Osteocyte (in vitro differentiated cells): ENCODE data around the gene RNF182. TPM values are rescaled to one million over a fixed set of nuclear protein-coding genes. Genes with fewer than 3 reads are reported as not detected.

Source experiments
- DNase-seq: peaks from one replicate; pipeline ENCODE4 v3.0.0; 2021; ENCODE audit warnings: mixed read lengths; ENCODE audit not compliant: unreplicated experiment; ENCODE audit errors: extremely low spot score
- H3K27ac Mint-ChIP-seq: one replicate; pipeline ENCODE4 v1.8.0; 2021; ENCODE audit warnings: mild to moderate bottlenecking, mixed read lengths; ENCODE audit not compliant: unreplicated experiment
- H3K27me3 Mint-ChIP-seq: one replicate; pipeline ENCODE4 v1.8.0; 2021; ENCODE audit warnings: mixed read lengths; ENCODE audit not compliant: unreplicated experiment
- H3K36me3 Mint-ChIP-seq: one replicate; pipeline ENCODE4 v1.8.0; 2021; ENCODE audit warnings: mixed read lengths; ENCODE audit not compliant: unreplicated experiment
- H3K4me1 Mint-ChIP-seq: one replicate; pipeline ENCODE4 v1.8.0; 2021; ENCODE audit warnings: mixed read lengths; ENCODE audit not compliant: unreplicated experiment
- H3K4me3 Mint-ChIP-seq: one replicate; pipeline ENCODE4 v1.8.0; 2021; ENCODE audit warnings: mild to moderate bottlenecking, moderate library complexity, mixed read lengths; ENCODE audit not compliant: unreplicated experiment
- H3K9me3 Mint-ChIP-seq: one replicate; pipeline ENCODE4 v1.8.0; 2021; ENCODE audit warnings: mixed read lengths; ENCODE audit not compliant: unreplicated experiment
- CTCF ChIP-seq: fragments of 200-600 bp; sonication (generic); IDR thresholded peaks from 2 replicates; pipeline ENCODE4 v1.5.0; 2021; ENCODE audit warnings: antibody characterized with exemption, mild to moderate bottlenecking, moderate library complexity
- total RNA-seq: library from RNA; stranded (reverse); gene quantifications from 2 replicates; pipeline ENCODE4 v1.2.1, GENCODE V29; 2021

The RNF182 gene
- total RNA-seq, 1 donor from 2014 or later: 11.0 TPM

- peaks cover 5% of the 10 kb centered on the region for H3K4me1 Mint-ChIP-seq
- no peaks in the 10 kb centered on the region for H3K9me3 Mint-ChIP-seq
- peaks cover 13% of the 10 kb centered on the region for H3K36me3 Mint-ChIP-seq
- no peak overlapping the region for H3K4me3 Mint-ChIP-seq
- H3K27ac Mint-ChIP-seq: no peak overlapping the region
- no peak for TF ChIP-seq CTCF
- DNase-seq: no peak
- H3K27me3 Mint-ChIP-seq: no peaks in the 10 kb centered on the region
These were observed 54.0 kb downstream of the RNF182 start for GRCh38 chr6:13978787-13979186.

GRCh38 chr6:13979284-13980171 is 54.8 kb downstream of the RNF182 start:
- DNase-seq: no peak
- H3K27me3 Mint-ChIP-seq: no peaks in the 10 kb centered on the region
- no peak overlapping the region for H3K4me3 Mint-ChIP-seq
- no peak overlapping the region for H3K27ac Mint-ChIP-seq
- no peaks in the 10 kb centered on the region for H3K9me3 Mint-ChIP-seq
- no peak for TF ChIP-seq CTCF
- peaks cover 13% of the 10 kb centered on the region for H3K36me3 Mint-ChIP-seq
- H3K4me1 Mint-ChIP-seq: peaks cover 12% of the 10 kb centered on the region

- peaks cover 13% of the 10 kb centered on the region for H3K4me1 Mint-ChIP-seq
- H3K36me3 Mint-ChIP-seq: peaks cover 10% of the 10 kb centered on the region
- no peak for DNase-seq
- H3K27me3 Mint-ChIP-seq: no peaks in the 10 kb centered on the region
- no peak overlapping the region for H3K27ac Mint-ChIP-seq
- no peak overlapping the region for H3K4me3 Mint-ChIP-seq
- TF ChIP-seq CTCF: no peak
- no peaks in the 10 kb centered on the region for H3K9me3 Mint-ChIP-seq
These were observed 55.8 kb downstream of the RNF182 start for GRCh38 chr6:13980534-13980933.

- H3K27ac Mint-ChIP-seq: no peak overlapping the region
- H3K9me3 Mint-ChIP-seq: no peaks in the 10 kb centered on the region
- no peak overlapping the region for H3K4me3 Mint-ChIP-seq
- H3K27me3 Mint-ChIP-seq: no peaks in the 10 kb centered on the region
- TF ChIP-seq CTCF: no peak
- H3K4me1 Mint-ChIP-seq: peaks cover 20% of the 10 kb centered on the region
- DNase-seq: no peak
- no peaks in the 10 kb centered on the region for H3K36me3 Mint-ChIP-seq
These were observed 61.0 kb downstream of the RNF182 start for GRCh38 chr6:13985663-13986325.
